K562 (cell line): Measurements from ENCODE around the gene DARS1. TPM values are rescaled to one million over a fixed set of nuclear protein-coding genes. Genes with fewer than 3 reads are reported as not detected.

ENCODE experiments used
- CBFA2T3 ChIP-seq: fragments of 450-650 bp; IDR thresholded peaks from 2 replicates; pipeline ENCODE4 v1.6.1; 2017
- ETV1 ChIP-seq: fragments of 450-650 bp; conservative IDR thresholded peaks from 2 replicates; pipeline ENCODE4 v1.6.1; 2016; ENCODE audit warnings: missing genetic modification characterization, control low read depth, low read depth, missing compliant biosample characterization
- GTF2A2 ChIP-seq: IDR thresholded peaks from 2 replicates; pipeline ENCODE4 v1.6.1; 2016; ENCODE audit warnings: mild to moderate bottlenecking, missing genetic modification characterization, missing compliant biosample characterization
- JUN ChIP-seq, 2 experiments: sonication (generic) in 1 of 2; formaldehyde crosslinking in 1 of 2; IDR thresholded peaks; 2 replicates each; pipeline versions ENCODE4 v1.6.1 to v1.8.0; 2012 to 2022; ENCODE audit warnings: borderline replicate concordance in 2 of 2, mild to moderate bottlenecking in 2 of 2, improper control_type of control experiment in 1 of 2, low read depth in 1 of 2, low read length in 1 of 2, missing genetic modification reagents in 1 of 2
- LEF1 ChIP-seq: fragments of 450-650 bp; IDR thresholded peaks from 2 replicates; pipeline ENCODE4 v1.6.1; 2016; ENCODE audit warnings: mild to moderate bottlenecking
- NELFE ChIP-seq: IDR thresholded peaks from 2 replicates; pipeline ENCODE4 v1.6.1; 2011; ENCODE audit warnings: mild to moderate bottlenecking; ENCODE audit not compliant: insufficient read depth, insufficient read length
- NR3C1 ChIP-seq: sonication (generic); formaldehyde crosslinking; IDR thresholded peaks from 2 replicates; pipeline ENCODE4 v1.8.1; 2022; ENCODE audit warnings: missing genetic modification reagents
- RBM25 ChIP-seq: fragments of 200-400 bp; formaldehyde crosslinking; IDR thresholded peaks from 2 replicates; pipeline ENCODE4 v1.6.1; 2018; ENCODE audit warnings: low read length, low read depth, moderate library complexity; ENCODE audit not compliant: severe bottlenecking
- SMC3 ChIP-seq: conservative IDR thresholded peaks from 2 replicates; pipeline ENCODE4 v1.6.1; 2011; ENCODE audit warnings: low read depth, low read length, improper control_type of control experiment; ENCODE audit not compliant: insufficient read depth
- SRSF1 ChIP-seq: fragments of 200-400 bp; formaldehyde crosslinking; IDR thresholded peaks from 2 replicates; pipeline ENCODE4 v1.6.1; 2017; ENCODE audit warnings: mild to moderate bottlenecking, low read depth, low read length, moderate library complexity
- ZC3H4 ChIP-seq: sonication (generic); formaldehyde crosslinking; IDR thresholded peaks from 2 replicates; pipeline ENCODE4 v1.9.0; 2021; ENCODE audit warnings: missing genetic modification reagents, borderline replicate concordance
- ZNF431 ChIP-seq: sonication (generic); formaldehyde crosslinking; IDR thresholded peaks from 2 replicates; pipeline ENCODE4 v1.8.0; 2022; ENCODE audit warnings: mild to moderate bottlenecking, missing genetic modification reagents
- polyA plus RNA-seq, 8 experiments: library from polyadenylated mRNA; depleted of rRNA in 4 of 8; stranded (reverse) in 5 of 8; unstranded in 3 of 8; fragments of >200 nt; fragmentation: Nextera tagmentation in 2 of 8; fragmentation: Illumina TruSeq in 1 of 8; extraction: Ambion mirVana in 2 of 8; extraction: Trizol in 1 of 8; gene quantifications; 2 replicates each; pipeline versions ENCODE4 v1.2.1 to v1.2.3, GENCODE V29; 2011 to 2014; ENCODE audit warnings: inconsistent platforms in 1 of 8, missing spikeins in 1 of 8
- total RNA-seq, 7 experiments: library from RNA; depleted of rRNA in 6 of 7; stranded (reverse); fragments of >200 nt in 6 of 7; fragmentation: Illumina TruSeq in 2 of 7; extraction: Trizol in 2 of 7; gene quantifications; 2 replicates each; pipeline versions ENCODE4 v1.2.1 to v1.2.3, GENCODE V29; 2011 to 2021; ENCODE audit warnings: low replicate concordance in 1 of 7
- TF ChIP-seq, protein P1 (sequence below): fragments of 450-650 bp; IDR thresholded peaks from 2 replicates; pipeline ENCODE4 v1.7.1; 2018; ENCODE audit warnings: mild to moderate bottlenecking, low read depth; ENCODE audit not compliant: partially characterized antibody
- TF ChIP-seq, protein P2 (sequence below): fragments of 250-450 bp; sonication (Bioruptor Pico); IDR thresholded peaks from 2 replicates; pipeline ENCODE4 v1.5.0; 2021
- TF ChIP-seq, protein P3 (sequence below), 2 experiments: fragments of 450-650 bp; formaldehyde crosslinking in 1 of 2; IDR thresholded peaks; 2 replicates each; pipeline versions ENCODE4 v1.4.0 to v1.6.1; 2014 to 2020; ENCODE audit warnings: mild to moderate bottlenecking in 2 of 2, borderline replicate concordance in 1 of 2, low read depth in 1 of 2

The DARS1 gene
- total and polyA plus RNA-seq, 9 of the 15 experiments (the other 6 are each of a cell fraction or from before 2014, with no cell fraction given): 91.5 to 239 (median 98.0) TPM

DNA sequence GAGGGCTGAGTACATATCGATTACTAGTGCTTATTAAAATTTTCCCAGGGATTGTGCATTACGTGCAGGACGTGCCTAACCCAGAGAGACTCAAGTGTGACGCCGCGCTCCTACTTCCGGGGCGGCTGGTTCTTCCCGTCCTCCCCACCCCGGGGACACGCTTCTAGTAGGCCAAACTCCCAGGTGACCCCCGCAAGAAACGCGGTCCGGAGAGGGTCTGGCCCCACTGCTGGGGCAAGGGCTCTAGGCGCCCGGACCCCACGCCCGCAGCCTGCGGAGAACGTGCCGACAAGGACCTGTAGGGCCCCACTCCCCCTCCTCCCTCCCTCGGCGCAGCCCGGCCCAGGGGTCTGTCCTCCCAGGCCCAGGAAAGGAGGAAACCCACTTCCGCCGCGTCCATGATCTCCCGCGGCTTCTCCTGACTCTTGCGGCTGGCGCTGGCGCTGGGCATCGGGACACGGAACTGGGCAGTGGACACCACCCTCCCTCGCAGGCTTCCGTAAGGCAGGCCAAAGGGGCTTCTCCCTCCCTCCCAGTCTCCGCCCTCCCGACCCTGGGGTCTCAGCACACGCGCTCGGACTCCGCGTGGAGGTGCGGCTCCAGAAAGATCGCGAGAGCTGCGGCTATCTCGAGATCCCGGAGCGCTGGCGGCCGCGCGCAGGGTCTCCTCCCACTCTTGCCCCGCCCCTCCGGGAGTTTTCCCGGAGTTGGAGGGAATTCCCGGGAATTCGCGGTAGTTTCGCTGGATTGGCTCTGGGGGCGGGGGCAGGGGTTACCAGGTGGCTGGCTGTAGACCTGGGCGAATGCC is at the start of gene DARS1 (continued):
- no peak for TF ChIP-seq JUN (IDR thresholded peaks at IDR 0.05; ENCODE audit: borderline replicate concordance, low read depth, low read length)
- TF ChIP-seq JUN (CRISPR knock-in tag; IDR thresholded peaks at IDR 0.05; ENCODE audit: borderline replicate concordance): no peak
- TF ChIP-seq SRSF1: no peak; the same call in 1 of the 2 replicates
- TF ChIP-seq ZC3H4 (CRISPR knock-in tag): no peak
- TF ChIP-seq ZNF431 (CRISPR knock-in tag): 0 out of 2 replicates have a peak, but pooled peaks have one; percentile 66
- peak; percentile 75 for TF ChIP-seq ETV1 (tag)
- no peak for TF ChIP-seq NR3C1 (CRISPR knock-in tag)
- no peak for TF ChIP-seq LEF1
- TF ChIP-seq RBM25: peak; percentile 94
- TF ChIP-seq GTF2A2 (tag): no peak
- no peak for TF ChIP-seq CBFA2T3
- TF ChIP-seq, protein P1, sequence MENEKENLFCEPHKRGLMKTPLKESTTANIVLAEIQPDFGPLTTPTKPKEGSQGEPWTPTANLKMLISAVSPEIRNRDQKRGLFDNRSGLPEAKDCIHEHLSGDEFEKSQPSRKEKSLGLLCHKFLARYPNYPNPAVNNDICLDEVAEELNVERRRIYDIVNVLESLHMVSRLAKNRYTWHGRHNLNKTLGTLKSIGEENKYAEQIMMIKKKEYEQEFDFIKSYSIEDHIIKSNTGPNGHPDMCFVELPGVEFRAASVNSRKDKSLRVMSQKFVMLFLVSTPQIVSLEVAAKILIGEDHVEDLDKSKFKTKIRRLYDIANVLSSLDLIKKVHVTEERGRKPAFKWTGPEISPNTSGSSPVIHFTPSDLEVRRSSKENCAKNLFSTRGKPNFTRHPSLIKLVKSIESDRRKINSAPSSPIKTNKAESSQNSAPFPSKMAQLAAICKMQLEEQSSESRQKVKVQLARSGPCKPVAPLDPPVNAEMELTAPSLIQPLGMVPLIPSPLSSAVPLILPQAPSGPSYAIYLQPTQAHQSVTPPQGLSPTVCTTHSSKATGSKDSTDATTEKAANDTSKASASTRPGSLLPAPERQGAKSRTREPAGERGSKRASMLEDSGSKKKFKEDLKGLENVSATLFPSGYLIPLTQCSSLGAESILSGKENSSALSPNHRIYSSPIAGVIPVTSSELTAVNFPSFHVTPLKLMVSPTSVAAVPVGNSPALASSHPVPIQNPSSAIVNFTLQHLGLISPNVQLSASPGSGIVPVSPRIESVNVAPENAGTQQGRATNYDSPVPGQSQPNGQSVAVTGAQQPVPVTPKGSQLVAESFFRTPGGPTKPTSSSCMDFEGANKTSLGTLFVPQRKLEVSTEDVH: peak; percentile 77
- no peak for TF ChIP-seq SMC3
- TF ChIP-seq, protein P2, sequence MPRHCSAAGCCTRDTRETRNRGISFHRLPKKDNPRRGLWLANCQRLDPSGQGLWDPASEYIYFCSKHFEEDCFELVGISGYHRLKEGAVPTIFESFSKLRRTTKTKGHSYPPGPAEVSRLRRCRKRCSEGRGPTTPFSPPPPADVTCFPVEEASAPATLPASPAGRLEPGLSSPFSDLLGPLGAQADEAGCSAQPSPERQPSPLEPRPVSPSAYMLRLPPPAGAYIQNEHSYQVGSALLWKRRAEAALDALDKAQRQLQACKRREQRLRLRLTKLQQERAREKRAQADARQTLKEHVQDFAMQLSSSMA (CRISPR knock-in tag): 0 out of 2 replicates have a peak, but pooled peaks have one; percentile 53
- no peak for TF ChIP-seq NELFE
- TF ChIP-seq, protein P3, sequence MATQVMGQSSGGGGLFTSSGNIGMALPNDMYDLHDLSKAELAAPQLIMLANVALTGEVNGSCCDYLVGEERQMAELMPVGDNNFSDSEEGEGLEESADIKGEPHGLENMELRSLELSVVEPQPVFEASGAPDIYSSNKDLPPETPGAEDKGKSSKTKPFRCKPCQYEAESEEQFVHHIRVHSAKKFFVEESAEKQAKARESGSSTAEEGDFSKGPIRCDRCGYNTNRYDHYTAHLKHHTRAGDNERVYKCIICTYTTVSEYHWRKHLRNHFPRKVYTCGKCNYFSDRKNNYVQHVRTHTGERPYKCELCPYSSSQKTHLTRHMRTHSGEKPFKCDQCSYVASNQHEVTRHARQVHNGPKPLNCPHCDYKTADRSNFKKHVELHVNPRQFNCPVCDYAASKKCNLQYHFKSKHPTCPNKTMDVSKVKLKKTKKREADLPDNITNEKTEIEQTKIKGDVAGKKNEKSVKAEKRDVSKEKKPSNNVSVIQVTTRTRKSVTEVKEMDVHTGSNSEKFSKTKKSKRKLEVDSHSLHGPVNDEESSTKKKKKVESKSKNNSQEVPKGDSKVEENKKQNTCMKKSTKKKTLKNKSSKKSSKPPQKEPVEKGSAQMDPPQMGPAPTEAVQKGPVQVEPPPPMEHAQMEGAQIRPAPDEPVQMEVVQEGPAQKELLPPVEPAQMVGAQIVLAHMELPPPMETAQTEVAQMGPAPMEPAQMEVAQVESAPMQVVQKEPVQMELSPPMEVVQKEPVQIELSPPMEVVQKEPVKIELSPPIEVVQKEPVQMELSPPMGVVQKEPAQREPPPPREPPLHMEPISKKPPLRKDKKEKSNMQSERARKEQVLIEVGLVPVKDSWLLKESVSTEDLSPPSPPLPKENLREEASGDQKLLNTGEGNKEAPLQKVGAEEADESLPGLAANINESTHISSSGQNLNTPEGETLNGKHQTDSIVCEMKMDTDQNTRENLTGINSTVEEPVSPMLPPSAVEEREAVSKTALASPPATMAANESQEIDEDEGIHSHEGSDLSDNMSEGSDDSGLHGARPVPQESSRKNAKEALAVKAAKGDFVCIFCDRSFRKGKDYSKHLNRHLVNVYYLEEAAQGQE (IDR thresholded peaks at IDR 0.05; ENCODE audit: borderline replicate concordance): no peak
- TF ChIP-seq, protein P3 (CRISPR knock-in tag; IDR thresholded peaks at IDR 0.05; ENCODE audit: low read depth): 0 out of 2 replicates have a peak, but pooled peaks have one; percentile 16
